Activated CD8-positive, alpha-beta T cell treated with anti-CD3 and anti-CD28 coated beads for 36 hours (primary cell): ENCODE measurements around the gene YPEL2. TPM values are rescaled to one million over a fixed set of nuclear protein-coding genes. Genes with fewer than 3 reads are reported as not detected.
"Not testable (repeated sequence)": the region's sequence is repeated elsewhere in the genome, so short reads cannot be mapped to it uniquely, and the experiment has no call there.

Source experiments
- ATAC-seq: fragments of 200-7000 bp; cut with Tn5 transposase; one replicate; pipeline ENCODE4 v1.10.0; 2021; ENCODE audit warnings: mild to moderate bottlenecking, moderate library complexity
- CTCF ChIA-PET: fragments of 350-600 bp; sonication (Branson Sonifier 250); formaldehyde crosslinking; loops from one replicate; lab custom pipeline; 2021; ENCODE audit warnings: antibody characterized with exemption; lab: Charles Lee
- POLR2A ChIA-PET: fragments of 350-600 bp; sonication (Branson Sonifier 250); formaldehyde crosslinking; loops from one replicate; lab custom pipeline; 2021; ENCODE audit warnings: antibody characterized with exemption; lab: Charles Lee
- DNase-seq: peaks from one replicate; pipeline ENCODE4 v3.0.0-alpha.2; 2020
- H3K27ac Mint-ChIP-seq: one replicate; pipeline ENCODE4 v1.8.0; 2021; ENCODE audit warnings: mild to moderate bottlenecking, mixed read lengths
- H3K27me3 Mint-ChIP-seq: one replicate; pipeline ENCODE4 v1.8.0; 2021; ENCODE audit warnings: mixed read lengths
- H3K36me3 Mint-ChIP-seq: one replicate; pipeline ENCODE4 v1.8.0; 2021; ENCODE audit warnings: low read depth, mixed read lengths
- H3K4me1 Mint-ChIP-seq: one replicate; pipeline ENCODE4 v1.8.0; 2021; ENCODE audit warnings: low read depth, mixed read lengths
- H3K4me3 Mint-ChIP-seq: one replicate; pipeline ENCODE4 v1.8.0; 2021; ENCODE audit warnings: mild to moderate bottlenecking, moderate library complexity, mixed read lengths
- H3K9me3 Mint-ChIP-seq: one replicate; pipeline ENCODE4 v1.8.0; 2021; ENCODE audit warnings: mixed read lengths
- CTCF ChIP-seq: fragments of 200-600 bp; IDR thresholded peaks from one replicate; pipeline ENCODE4 v1.8.0; 2022; ENCODE audit warnings: antibody characterized with exemption, mild to moderate bottlenecking
- intact Hi-C: fragments of 100-400 bp; cut with micrococcal nuclease; formaldehyde crosslinking; loops from one replicate; pipeline ENCODE4 v1.10.0; 2022
- total RNA-seq, 2 experiments: library from RNA; stranded (reverse); gene quantifications; one replicate each; pipeline ENCODE4 v1.2.3, GENCODE V29; 2021

Gene YPEL2
- total RNA-seq, 2 experiments from 2014 or later: 4.2 to 4.9 TPM

GRCh38 chr17:59388069-59388556 lies 56.7 kb downstream of the YPEL2 start:
- TF ChIP-seq CTCF: no peak
- no peak overlapping the region for H3K4me3 Mint-ChIP-seq
- H3K9me3 Mint-ChIP-seq: no peaks in the 10 kb centered on the region
- no peaks in the 10 kb centered on the region for H3K27me3 Mint-ChIP-seq
- H3K36me3 Mint-ChIP-seq: peaks cover 3% of the 10 kb centered on the region
- ChIA-PET CTCF (interaction anchor here (0.7 to 2.7 kb wide), 2 partner anchors 13 to 59 kb away, joined by 3 to 10 read pairs; no protein-coding TSS in a partner anchor), POLR2A (interaction anchor here (1.0 kb wide), 1 partner anchor 13 kb away, joined by 3 read pairs; no protein-coding TSS in a partner anchor)
- peak overlapping the region; percentile 3 for H3K27ac Mint-ChIP-seq
- intact Hi-C loops: no loop called here
- ATAC-seq (no peak), DNase-seq (no peak)
- H3K4me1 Mint-ChIP-seq: peaks cover 8% of the 10 kb centered on the region

- Mint-ChIP-seq H3K4me3 (no peak overlapping the region), H3K36me3 (peaks cover 3% of the 10 kb centered on the region), H3K4me1 (peaks cover 8% of the 10 kb centered on the region), H3K9me3 (no peaks in the 10 kb centered on the region), H3K27me3 (no peaks in the 10 kb centered on the region), H3K27ac (no peak overlapping the region)
- intact Hi-C loops: no loop called here
- no peak for ATAC-seq
- no peak for DNase-seq
- CTCF ChIA-PET: interaction anchor here (2.7 kb wide), 1 partner anchor 59 kb away, joined by 10 read pairs; no protein-coding TSS in a partner anchor
- POLR2A ChIA-PET: no interaction called here
- no peak for TF ChIP-seq CTCF
These were observed 57.6 kb downstream of the YPEL2 start for GRCh38 chr17:59389066-59389465.

- no peak for TF ChIP-seq CTCF
- no peak overlapping the region for H3K4me3 Mint-ChIP-seq
- H3K4me1 Mint-ChIP-seq: peaks cover 8% of the 10 kb centered on the region
- no peaks in the 10 kb centered on the region for H3K9me3 Mint-ChIP-seq
- no peak overlapping the region for H3K27ac Mint-ChIP-seq
- ChIA-PET CTCF (interaction anchor here (1.1 kb wide), 3 partner anchors 29 to 61 kb away, joined by 3 to 4 read pairs (median 4); no protein-coding TSS in a partner anchor), POLR2A (no interaction called here)
- DNase-seq (no peak), ATAC-seq (no peak)
- intact Hi-C loops: no loop called here
- H3K27me3 Mint-ChIP-seq: no peaks in the 10 kb centered on the region
- H3K36me3 Mint-ChIP-seq: peaks cover 3% of the 10 kb centered on the region
These were observed 59.6 kb downstream of the YPEL2 start for GRCh38 chr17:59391021-59391420.

GRCh38 chr17:59392973-59393679 lies 61.7 kb downstream of the YPEL2 start:
- ATAC-seq (no peak), DNase-seq (no peak)
- POLR2A ChIA-PET: no interaction called here
- peaks cover 5% of the 10 kb centered on the region for H3K4me1 Mint-ChIP-seq
- no peak overlapping the region for H3K4me3 Mint-ChIP-seq
- H3K27ac Mint-ChIP-seq: no peak overlapping the region
- peaks cover 6% of the 10 kb centered on the region for H3K36me3 Mint-ChIP-seq
- TF ChIP-seq CTCF: no peak
- H3K9me3 Mint-ChIP-seq: no peaks in the 10 kb centered on the region
- H3K27me3 Mint-ChIP-seq: no peaks in the 10 kb centered on the region
- CTCF ChIA-PET: no interaction called here
- intact Hi-C loops: no loop called here

- DNase-seq, H3K4me1 Mint-ChIP-seq, H3K27me3 Mint-ChIP-seq, intact Hi-C loops, POLR2A ChIA-PET, CTCF ChIA-PET, H3K36me3 Mint-ChIP-seq, ATAC-seq, H3K27ac Mint-ChIP-seq, H3K4me3 Mint-ChIP-seq, H3K9me3 Mint-ChIP-seq: not testable (repeated sequence)
These were observed 62.4 kb downstream of the YPEL2 start for GRCh38 chr17:59393742-59394410.
